ENCODE data around the gene PTPRN2.
"Not testable (repeated sequence)": the region's sequence is repeated elsewhere in the genome, so short reads cannot be mapped to it uniquely, and the experiment has no call there.

- TF ChIP-seq CTCF (IDR thresholded peaks at IDR 0.05; ENCODE audit: low read depth, low read length); POLR2A (IDR thresholded peaks at IDR 0.05; ENCODE audit: extremely low read depth, insufficient read length): not testable (repeated sequence)
Observed at GRCh38 chr7:157695609-157696008, 892.0 kb downstream of the PTPRN2 start.
